Loucy (cell line): ENCODE results near the gene TOP1.

Source experiments
- EZH2phosphoT487 ChIP-seq: fragments of 200-600 bp; IDR thresholded peaks from 2 replicates; pipeline ENCODE4 v1.6.1; 2018; ENCODE audit warnings: antibody characterized with exemption, mild to moderate bottlenecking, moderate library complexity, borderline replicate concordance
- TF ChIP-seq, protein P1 (sequence below): fragments of 200-600 bp; sonication (generic); conservative IDR thresholded peaks from 2 replicates; pipeline ENCODE4 v1.5.1; 2014; ENCODE audit warnings: mild to moderate bottlenecking, antibody characterized with exemption, low read length

DNA sequence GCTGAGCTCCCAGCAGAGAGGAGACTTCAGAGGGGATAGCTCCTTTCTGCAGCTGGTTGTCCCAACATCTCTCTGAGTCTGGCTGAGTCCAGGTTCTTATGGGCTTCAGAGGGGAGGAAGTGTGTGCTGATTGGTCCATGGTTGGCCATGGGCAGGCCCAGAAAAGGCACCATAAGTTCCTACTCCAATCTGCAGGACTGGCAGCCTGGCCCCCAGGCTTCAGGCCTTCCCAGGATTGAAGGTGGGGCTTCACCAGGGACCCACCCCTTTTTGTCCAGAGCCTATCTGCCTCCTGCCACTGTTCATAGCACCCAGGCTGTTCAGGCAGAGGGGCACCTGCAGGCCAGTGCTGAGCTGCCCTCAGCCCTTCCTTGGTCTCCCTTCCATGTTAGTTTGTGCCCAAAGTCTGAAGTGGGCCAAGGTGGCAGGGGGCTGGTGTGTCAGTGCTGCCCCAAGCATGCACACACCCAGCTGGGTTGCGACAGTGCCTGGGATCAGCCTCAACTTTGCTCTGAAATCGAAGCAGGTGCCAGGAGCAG, 21.6 kb upstream of the TOP1 start:
- TF ChIP-seq, protein P1, sequence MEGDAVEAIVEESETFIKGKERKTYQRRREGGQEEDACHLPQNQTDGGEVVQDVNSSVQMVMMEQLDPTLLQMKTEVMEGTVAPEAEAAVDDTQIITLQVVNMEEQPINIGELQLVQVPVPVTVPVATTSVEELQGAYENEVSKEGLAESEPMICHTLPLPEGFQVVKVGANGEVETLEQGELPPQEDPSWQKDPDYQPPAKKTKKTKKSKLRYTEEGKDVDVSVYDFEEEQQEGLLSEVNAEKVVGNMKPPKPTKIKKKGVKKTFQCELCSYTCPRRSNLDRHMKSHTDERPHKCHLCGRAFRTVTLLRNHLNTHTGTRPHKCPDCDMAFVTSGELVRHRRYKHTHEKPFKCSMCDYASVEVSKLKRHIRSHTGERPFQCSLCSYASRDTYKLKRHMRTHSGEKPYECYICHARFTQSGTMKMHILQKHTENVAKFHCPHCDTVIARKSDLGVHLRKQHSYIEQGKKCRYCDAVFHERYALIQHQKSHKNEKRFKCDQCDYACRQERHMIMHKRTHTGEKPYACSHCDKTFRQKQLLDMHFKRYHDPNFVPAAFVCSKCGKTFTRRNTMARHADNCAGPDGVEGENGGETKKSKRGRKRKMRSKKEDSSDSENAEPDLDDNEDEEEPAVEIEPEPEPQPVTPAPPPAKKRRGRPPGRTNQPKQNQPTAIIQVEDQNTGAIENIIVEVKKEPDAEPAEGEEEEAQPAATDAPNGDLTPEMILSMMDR, result no peak
- no peak for TF ChIP-seq EZH2phosphoT487
